CD14-positive monocyte (primary cell): ENCODE data around the gene IKZF1. TPM values are rescaled to one million over a fixed set of nuclear protein-coding genes. Genes with fewer than 3 reads are reported as not detected.
A peak's percentile ranks its signal among the peaks of the same experiment; 100 is the strongest.

Source experiments
- DNase-seq, 3 donors: peaks; one replicate each; pipeline ENCODE4 v3.0.0-alpha.2; 2011 to 2022
- H2AFZ ChIP-seq: 2 replicates; pipeline ENCODE4 v1.6.0; 2012; ENCODE audit warnings: mild to moderate bottlenecking, low read depth, low read length, inconsistent platforms; ENCODE audit not compliant: insufficient read depth, poor library complexity, severe bottlenecking
- H3K27ac ChIP-seq, 2 donors: 1 replicate in 1 of 2; 2 replicates in 1 of 2; pipeline ENCODE4 v1.5.1; 2012 to 2013; ENCODE audit warnings: low read length in 2 of 2, control low read depth in 1 of 2, inconsistent platforms in 1 of 2, low read depth in 1 of 2, mild to moderate bottlenecking in 1 of 2
- H3K27me3 ChIP-seq, 2 donors: one replicate each; pipeline versions ENCODE4 v1.6.0 to v1.6.1; 2011 to 2013; ENCODE audit warnings: low read length in 2 of 2; ENCODE audit not compliant: control insufficient read depth in 2 of 2, insufficient read depth in 2 of 2
- H3K36me3 ChIP-seq, 2 donors: replicated peaks in 1 of 2; 1 replicate in 1 of 2; 2 replicates in 1 of 2; pipeline versions ENCODE4 v1.5.1 to v1.6.1; 2012 to 2013; ENCODE audit warnings: low read length in 2 of 2, control low read depth in 1 of 2, inconsistent platforms in 1 of 2, mild to moderate bottlenecking in 1 of 2; ENCODE audit not compliant: insufficient read depth in 2 of 2, control insufficient read depth in 1 of 2
- H3K4me1 ChIP-seq, 2 donors: 1 replicate in 1 of 2; 2 replicates in 1 of 2; pipeline versions ENCODE4 v1.5.1 to v1.6.1; 2012 to 2013; ENCODE audit warnings: low read length in 2 of 2, control low read depth in 1 of 2, inconsistent platforms in 1 of 2, mild to moderate bottlenecking in 1 of 2, moderate library complexity in 1 of 2; ENCODE audit not compliant: insufficient read depth in 2 of 2, control insufficient read depth in 1 of 2
- H3K4me2 ChIP-seq: replicated peaks from 2 replicates; pipeline ENCODE3; 2012; ENCODE audit warnings: low read length, moderate library complexity, mild to moderate bottlenecking; ENCODE audit not compliant: poor library complexity, severe bottlenecking; ENCODE audit errors: extremely low read depth
- H3K4me3 ChIP-seq, 3 experiments: fragments of 200-600 bp in 1 of 3; sonication (generic) in 1 of 3; replicated peaks in 1 of 3; 1 replicate in 2 of 3; 2 replicates in 1 of 3; pipeline ENCODE4 v1.5.1; 2011 to 2013; ENCODE audit warnings: low read length in 3 of 3, mild to moderate bottlenecking in 3 of 3, control low read depth in 2 of 3, low read depth in 2 of 3, inconsistent platforms in 1 of 3, moderate library complexity in 1 of 3
- H3K79me2 ChIP-seq: 2 replicates; pipeline ENCODE4 v1.6.0; 2012; ENCODE audit warnings: mild to moderate bottlenecking, control low read depth, inconsistent platforms, low read length, moderate library complexity; ENCODE audit not compliant: insufficient read depth
- H3K9ac ChIP-seq: 2 replicates; pipeline ENCODE4 v1.6.0; 2017; ENCODE audit warnings: low read length, mild to moderate bottlenecking; ENCODE audit not compliant: insufficient read depth, poor library complexity, severe bottlenecking
- H3K9me3 ChIP-seq, 2 donors: replicated peaks in 1 of 2; 1 replicate in 1 of 2; 2 replicates in 1 of 2; pipeline versions ENCODE4 v1.5.1 to v1.6.1; 2012 to 2013; ENCODE audit warnings: low read length in 2 of 2, control low read depth in 1 of 2; ENCODE audit not compliant: control insufficient read depth in 1 of 2, insufficient read depth in 1 of 2
- H4K20me1 ChIP-seq: 2 replicates; pipeline ENCODE4 v1.6.0; 2012; ENCODE audit warnings: mild to moderate bottlenecking, low read length, control low read depth, moderate library complexity; ENCODE audit not compliant: insufficient read depth
- H3K27ac Mint-ChIP-seq, 7 donors: one replicate each; pipeline ENCODE4 v1.8.0; 2020; ENCODE audit warnings: mild to moderate bottlenecking in 7 of 7, mixed read lengths in 7 of 7, moderate library complexity in 6 of 7, inconsistent platforms in 2 of 7
- H3K27me3 Mint-ChIP-seq, 3 donors: one replicate each; pipeline ENCODE4 v1.8.0; 2021 to 2022; ENCODE audit warnings: low read depth in 3 of 3, mild to moderate bottlenecking in 3 of 3, mixed read lengths in 3 of 3, moderate library complexity in 3 of 3, inconsistent platforms in 1 of 3
- H3K36me3 Mint-ChIP-seq, 2 donors: one replicate each; pipeline ENCODE4 v1.8.0; 2020; ENCODE audit warnings: mixed read lengths in 2 of 2, inconsistent platforms in 1 of 2, mild to moderate bottlenecking in 1 of 2
- H3K4me1 Mint-ChIP-seq: one replicate; pipeline ENCODE4 v1.8.0; 2020; ENCODE audit warnings: mild to moderate bottlenecking, mixed read lengths
- H3K4me3 Mint-ChIP-seq, 2 donors: one replicate each; pipeline ENCODE4 v1.8.0; 2020; ENCODE audit warnings: mild to moderate bottlenecking in 2 of 2, mixed read lengths in 2 of 2, moderate library complexity in 1 of 2
- H3K9me3 Mint-ChIP-seq, 7 donors: one replicate each; pipeline ENCODE4 v1.8.0; 2020 to 2022; ENCODE audit warnings: mixed read lengths in 7 of 7, mild to moderate bottlenecking in 6 of 7, moderate library complexity in 6 of 7, inconsistent platforms in 2 of 7
- CTCF ChIP-seq: fragments of 200-600 bp; IDR thresholded peaks from one replicate; pipeline ENCODE4 v1.8.0; 2022; ENCODE audit warnings: antibody characterized with exemption, mild to moderate bottlenecking
- WGBS: methylation state at CpG from one replicate; pipeline ENCODE4 v1.1.5; 2013; ENCODE audit warnings: missing lambda C conversion rate; ENCODE audit not compliant: insufficient coverage; 5-methylcytosine and 5-hydroxymethylcytosine counted together
- intact Hi-C, 2 donors: fragments of 100-400 bp; cut with micrococcal nuclease; formaldehyde crosslinking; loops; one replicate each; pipeline versions ENCODE4 v1.15.0 to v1.15.1; 2023
- polyA plus RNA-seq, 3 donors: library from polyadenylated mRNA; depleted of rRNA in 1 of 3; unstranded in 2 of 3; stranded (reverse) in 1 of 3; fragments of 300-500 nt in 2 of 3; fragments of >200 nt in 1 of 3; fragmentation: Illumina TruSeq in 2 of 3; gene quantifications; 1 replicate in 2 of 3; 2 replicates in 1 of 3; pipeline ENCODE4 v1.2.3, GENCODE V29; 2012 to 2021

Gene IKZF1
- polyA plus RNA-seq, 3 donors, result 38.4 to 130 (median 80.2) TPM

GRCh38 chr7:50368366-50368765 is 63.9 kb downstream of the IKZF1 start:
- Mint-ChIP-seq H3K4me1 (peaks cover 7% of the 10 kb centered on the region), H3K27ac (peak overlapping the region in 3 of 7 donors; percentile 4 to 67 (median 31)), H3K27me3 (no peaks in the 10 kb centered on the region), H3K4me3 (no peak overlapping the region), H3K36me3 (peaks cover 71 to 87% of the 10 kb centered on the region in 2 donors), H3K9me3 (peaks cover 2 to 3% (median 3%) of the 10 kb centered on the region in 7 donors)
- H3K36me3 ChIP-seq, result peaks cover 79 to 100% of the 10 kb centered on the region in 2 donors
- no peak overlapping the region for H2AFZ ChIP-seq
- no peak overlapping the region for H3K27ac ChIP-seq
- H3K27me3 ChIP-seq, result no peaks in the 10 kb centered on the region
- intact Hi-C loops, result loop anchor here (2.0 to 5.0 kb wide), 2 partner anchors 164 to 166 kb away; no protein-coding TSS in a partner anchor
- H3K9ac ChIP-seq, result no peak overlapping the region
- H3K4me1 ChIP-seq, result no peaks in the 10 kb centered on the region
- H3K9me3 ChIP-seq, result peaks cover 0 to 6% of the 10 kb centered on the region in 2 donors
- H3K79me2 ChIP-seq, result peaks cover 100% of the 10 kb centered on the region
- peaks cover 100% of the 10 kb centered on the region for H4K20me1 ChIP-seq
- no peak for TF ChIP-seq CTCF
- no peak overlapping the region for H3K4me2 ChIP-seq
- WGBS, result 100% methylated on average over 4 of the region's 4 CpGs
- H3K4me3 ChIP-seq, result no peak overlapping the region
- DNase-seq, result no peak

DNA sequence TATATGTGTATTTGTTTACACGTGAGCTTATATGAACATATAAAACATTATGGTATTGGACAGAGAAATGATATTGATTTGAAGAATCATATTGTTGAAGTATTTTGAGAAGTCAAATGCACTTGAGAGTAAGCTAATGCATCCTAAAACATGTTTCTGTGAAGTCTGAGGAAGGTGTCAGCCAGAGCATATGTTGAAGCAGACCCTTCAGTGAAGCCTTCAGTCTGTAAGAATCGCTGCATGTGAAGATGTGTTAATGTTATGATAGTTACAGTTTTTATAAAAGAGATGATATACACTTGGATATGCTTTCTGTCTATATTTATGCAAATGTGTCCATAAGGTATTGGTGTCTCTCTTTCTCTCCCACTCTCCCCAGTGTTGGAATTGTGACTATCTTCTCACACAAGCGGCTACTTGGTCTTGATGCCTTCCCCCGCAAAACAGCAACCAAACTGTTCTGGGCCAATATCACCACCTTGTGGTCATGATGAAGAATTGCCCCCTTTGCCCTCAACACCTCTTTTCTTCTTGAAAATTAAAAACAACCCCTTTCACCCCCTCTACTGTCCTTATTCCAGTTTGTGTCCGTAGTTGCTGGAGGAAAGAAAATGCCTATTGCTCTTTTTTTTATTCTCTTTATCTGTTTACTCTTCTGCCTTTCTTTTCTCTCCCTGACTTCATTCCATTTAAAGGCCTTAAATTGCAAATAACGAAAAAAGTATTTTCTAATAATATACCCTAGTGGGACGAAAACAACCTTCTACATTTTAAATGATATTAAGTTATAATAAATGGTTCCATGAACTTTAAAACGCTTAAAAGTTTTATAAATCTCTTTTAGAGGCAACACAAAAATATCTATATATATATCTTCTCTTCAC is 64.9 kb downstream of the IKZF1 start:
- Mint-ChIP-seq H3K27ac (peak overlapping the region in 3 of 7 donors; percentile 9 to 63 (median 50)), H3K4me1 (peaks cover 6% of the 10 kb centered on the region), H3K4me3 (no peak overlapping the region), H3K27me3 (no peaks in the 10 kb centered on the region), H3K36me3 (peaks cover 73 to 88% of the 10 kb centered on the region in 2 donors), H3K9me3 (peaks cover 2 to 3% (median 3%) of the 10 kb centered on the region in 7 donors)
- TF ChIP-seq CTCF, result peak; percentile 91
- H3K9me3 ChIP-seq, result peaks cover 0 to 6% of the 10 kb centered on the region in 2 donors
- peaks cover 100% of the 10 kb centered on the region for H3K79me2 ChIP-seq
- H4K20me1 ChIP-seq, result peaks cover 100% of the 10 kb centered on the region
- H3K36me3 ChIP-seq, result peaks cover 79 to 100% of the 10 kb centered on the region in 2 donors
- peak; percentile 36 to 71 (median 56) for DNase-seq
- no peak overlapping the region for H3K4me2 ChIP-seq
- 66% methylated on average over 2 of the region's 8 CpGs for WGBS
- no peak overlapping the region for H2AFZ ChIP-seq
- no peak overlapping the region for H3K4me3 ChIP-seq
- H3K27ac ChIP-seq, result peak overlapping the region in 1 of 2 donors; percentile 59
- no peak overlapping the region for H3K9ac ChIP-seq
- no peaks in the 10 kb centered on the region for H3K4me1 ChIP-seq
- intact Hi-C loops, result loop anchor here (2.0 to 5.0 kb wide), 3 partner anchors 165 to 222 kb away; no protein-coding TSS in a partner anchor
- no peaks in the 10 kb centered on the region for H3K27me3 ChIP-seq
